WERI-Rb-1 (cell line): ENCODE measurements around the gene WDR31.

Experiments
- DNase-seq: peaks from one replicate; pipeline ENCODE4 v3.0.0-alpha.2; 2020
- H3K27ac ChIP-seq: fragments of 250-450 bp; sonication (Bioruptor Pico); 2 replicates; pipeline ENCODE4 v1.5.1; 2020; ENCODE audit warnings: mild to moderate bottlenecking, moderate library complexity
- H3K27me3 ChIP-seq: fragments of 250-450 bp; sonication (Bioruptor Pico); 2 replicates; pipeline ENCODE4 v1.5.1; 2021; ENCODE audit warnings: mild to moderate bottlenecking, low read depth, moderate library complexity; ENCODE audit not compliant: insufficient read depth, severe bottlenecking
- H3K36me3 ChIP-seq: fragments of 250-450 bp; sonication (Bioruptor Pico); 2 replicates; pipeline ENCODE4 v1.5.1; 2020; ENCODE audit warnings: mild to moderate bottlenecking, moderate library complexity
- H3K4me3 ChIP-seq: 2 replicates; pipeline ENCODE4 v1.5.1; 2011; ENCODE audit warnings: low read depth, mild to moderate bottlenecking, control low read depth, low read length
- H3K9me3 ChIP-seq: fragments of 250-450 bp; sonication (Bioruptor Pico); 2 replicates; pipeline ENCODE4 v1.5.1; 2021; ENCODE audit warnings: mild to moderate bottlenecking, moderate library complexity; ENCODE audit not compliant: severe bottlenecking
- TF ChIP-seq, protein P1 (sequence below): IDR thresholded peaks from 2 replicates; pipeline ENCODE4 v1.5.1; 2011; ENCODE audit warnings: low read depth, mild to moderate bottlenecking, control low read depth, inconsistent platforms, low read length

Gene WDR31

DNA sequence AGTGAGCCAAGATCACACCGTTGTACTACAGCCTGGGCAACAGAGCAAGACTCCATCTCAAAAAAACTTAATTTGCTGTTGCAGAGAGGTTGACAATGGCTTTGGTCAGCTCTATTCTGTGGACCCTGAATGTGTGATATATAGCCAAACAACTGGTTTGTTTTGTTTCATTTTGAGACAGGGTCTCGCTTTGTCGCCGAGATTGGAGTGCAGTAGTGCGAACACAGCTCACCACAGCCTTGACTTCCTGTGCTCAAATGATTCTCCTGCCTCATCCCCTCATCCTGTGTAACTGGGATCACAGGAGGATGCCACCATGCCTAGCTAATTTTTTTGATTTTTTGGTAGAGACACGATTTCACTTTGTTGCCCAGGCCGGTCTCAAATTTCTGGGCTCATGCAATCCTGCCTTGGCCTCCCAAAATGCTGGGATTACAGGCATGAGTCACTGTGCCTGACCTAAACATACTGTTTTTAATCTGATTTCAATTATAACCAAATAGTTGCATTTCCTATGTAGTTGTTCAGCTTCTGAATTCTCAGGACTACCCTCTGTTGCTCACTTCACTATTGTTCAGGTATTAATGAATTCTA lies 46.7 kb downstream of the WDR31 start:
- H3K27ac ChIP-seq = peak overlapping the region; percentile 28; the same call in 1 of the 2 replicates
- H3K4me3 ChIP-seq = no peak overlapping the region
- H3K9me3 ChIP-seq = no peaks in the 10 kb centered on the region
- H3K36me3 ChIP-seq = peaks cover 58% of the 10 kb centered on the region
- no peak for DNase-seq
- TF ChIP-seq, protein P1, sequence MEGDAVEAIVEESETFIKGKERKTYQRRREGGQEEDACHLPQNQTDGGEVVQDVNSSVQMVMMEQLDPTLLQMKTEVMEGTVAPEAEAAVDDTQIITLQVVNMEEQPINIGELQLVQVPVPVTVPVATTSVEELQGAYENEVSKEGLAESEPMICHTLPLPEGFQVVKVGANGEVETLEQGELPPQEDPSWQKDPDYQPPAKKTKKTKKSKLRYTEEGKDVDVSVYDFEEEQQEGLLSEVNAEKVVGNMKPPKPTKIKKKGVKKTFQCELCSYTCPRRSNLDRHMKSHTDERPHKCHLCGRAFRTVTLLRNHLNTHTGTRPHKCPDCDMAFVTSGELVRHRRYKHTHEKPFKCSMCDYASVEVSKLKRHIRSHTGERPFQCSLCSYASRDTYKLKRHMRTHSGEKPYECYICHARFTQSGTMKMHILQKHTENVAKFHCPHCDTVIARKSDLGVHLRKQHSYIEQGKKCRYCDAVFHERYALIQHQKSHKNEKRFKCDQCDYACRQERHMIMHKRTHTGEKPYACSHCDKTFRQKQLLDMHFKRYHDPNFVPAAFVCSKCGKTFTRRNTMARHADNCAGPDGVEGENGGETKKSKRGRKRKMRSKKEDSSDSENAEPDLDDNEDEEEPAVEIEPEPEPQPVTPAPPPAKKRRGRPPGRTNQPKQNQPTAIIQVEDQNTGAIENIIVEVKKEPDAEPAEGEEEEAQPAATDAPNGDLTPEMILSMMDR = no peak
- no peaks in the 10 kb centered on the region for H3K27me3 ChIP-seq

DNA sequence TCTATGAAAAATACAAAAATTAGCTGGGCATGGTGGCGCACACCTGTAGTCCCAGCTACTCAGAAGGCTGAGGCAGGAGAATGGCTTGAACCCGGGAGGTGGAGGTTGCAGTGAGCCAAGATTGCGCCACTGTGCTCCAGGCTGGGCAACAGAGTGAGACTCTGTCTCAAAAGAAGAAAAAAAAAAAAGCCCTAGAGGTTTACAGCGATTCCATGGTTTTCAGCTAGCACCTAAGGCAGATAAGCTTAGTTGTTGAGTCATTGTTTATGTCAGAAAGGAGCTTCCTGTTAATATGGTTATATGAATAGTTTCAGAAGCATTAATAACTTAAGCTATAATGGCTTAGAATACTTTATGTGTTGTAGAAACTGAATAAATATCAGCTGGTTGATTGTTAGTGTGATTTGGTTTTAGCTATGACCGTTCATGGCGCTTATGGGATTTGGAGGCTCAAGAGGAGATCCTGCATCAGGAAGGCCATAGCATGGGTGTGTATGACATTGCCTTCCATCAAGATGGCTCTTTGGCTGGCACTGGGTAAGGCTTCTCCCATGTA lies 49.9 kb downstream of the WDR31 start:
- H3K27ac ChIP-seq = no peak overlapping the region
- peaks cover 89% of the 10 kb centered on the region for H3K36me3 ChIP-seq
- H3K9me3 ChIP-seq = no peaks in the 10 kb centered on the region
- no peak overlapping the region for H3K4me3 ChIP-seq
- H3K27me3 ChIP-seq = no peaks in the 10 kb centered on the region
- no peak for DNase-seq
- TF ChIP-seq, protein P1 = no peak

DNA sequence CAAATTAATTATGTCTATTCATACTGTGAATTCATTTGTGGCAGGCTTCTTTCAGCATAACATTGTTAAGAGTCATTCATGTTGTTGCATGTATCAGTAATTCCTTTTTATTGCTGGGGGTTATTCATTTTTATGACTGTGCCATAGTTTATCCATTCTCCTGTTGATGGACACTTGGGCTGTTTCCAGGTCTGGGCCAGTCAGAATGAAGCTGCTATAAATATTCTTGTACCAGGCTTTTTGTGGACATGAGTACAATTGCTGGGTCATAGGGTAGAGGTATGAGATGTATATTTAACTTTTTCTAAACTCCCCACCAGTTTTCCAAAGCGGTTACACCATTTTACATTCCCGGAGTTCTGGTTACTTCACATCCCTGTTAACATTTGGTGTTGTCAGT lies 51.0 kb downstream of the WDR31 start:
- Histone ChIP-seq H3K27ac (no peak overlapping the region), H3K4me3 (no peak overlapping the region), H3K27me3 (no peaks in the 10 kb centered on the region), H3K36me3 (peaks cover 97% of the 10 kb centered on the region), H3K9me3 (no peaks in the 10 kb centered on the region)
- no peak for DNase-seq
- TF ChIP-seq, protein P1 = no peak

DNA sequence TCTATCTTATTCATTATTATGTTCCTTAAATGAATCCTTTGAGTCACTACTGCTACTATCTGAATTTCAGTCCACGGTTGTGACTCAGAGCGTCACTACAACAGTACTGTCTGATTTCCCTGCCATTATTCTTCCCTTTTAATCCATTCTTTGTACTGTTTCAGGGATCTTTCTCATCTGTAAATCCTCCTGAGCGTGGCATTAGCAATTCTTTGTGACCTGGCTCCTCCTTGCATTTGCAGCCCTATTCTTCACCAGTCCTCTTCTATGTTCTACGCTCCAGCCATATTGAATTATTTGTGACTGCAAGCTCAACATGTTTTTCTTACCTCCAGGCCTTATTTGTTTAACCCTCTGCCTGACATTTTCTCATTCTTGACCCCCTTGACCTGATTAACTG lies 58.7 kb downstream of the WDR31 start:
- no peak overlapping the region for H3K27ac ChIP-seq
- TF ChIP-seq, protein P1 = no peak
- no peak overlapping the region for H3K4me3 ChIP-seq
- no peak for DNase-seq
- H3K36me3 ChIP-seq = peaks cover 94% of the 10 kb centered on the region
- no peaks in the 10 kb centered on the region for H3K9me3 ChIP-seq
- no peaks in the 10 kb centered on the region for H3K27me3 ChIP-seq

DNA sequence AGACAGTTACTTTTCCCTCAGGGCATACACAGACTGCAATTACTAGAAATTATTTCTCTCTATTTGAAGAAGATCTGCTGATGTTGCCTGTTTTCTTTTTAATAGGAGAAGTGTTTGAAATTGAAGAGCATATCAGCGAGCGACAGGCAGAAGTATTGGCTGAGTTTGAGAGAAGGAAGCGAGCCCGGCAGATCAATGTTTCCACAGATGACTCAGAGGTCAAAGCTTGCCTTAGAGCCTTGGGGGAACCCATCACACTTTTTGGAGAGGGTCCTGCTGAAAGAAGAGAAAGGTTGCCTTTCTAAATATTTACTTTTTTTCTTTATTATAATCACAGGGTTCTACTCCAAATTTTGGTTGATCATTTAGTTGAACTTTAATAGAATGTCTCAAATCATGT lies 61.2 kb downstream of the WDR31 start:
- peaks cover 74% of the 10 kb centered on the region for H3K36me3 ChIP-seq
- no peak for DNase-seq
- H3K4me3 ChIP-seq = no peak overlapping the region
- no peak overlapping the region for H3K27ac ChIP-seq
- TF ChIP-seq, protein P1 = no peak
- H3K27me3 ChIP-seq = no peaks in the 10 kb centered on the region
- no peaks in the 10 kb centered on the region for H3K9me3 ChIP-seq
